ENCODE measurements around the gene HSPA1A. TPM values are rescaled to one million over a fixed set of nuclear protein-coding genes. Genes with fewer than 3 reads are reported as not detected.

HSPA1A gene
- 100 to 1,000 TPM in 2 of 8 experiments, 10 to 100 TPM in 6; 29.3 to 514 (median 92.4) TPM for total RNA-seq

DNA sequence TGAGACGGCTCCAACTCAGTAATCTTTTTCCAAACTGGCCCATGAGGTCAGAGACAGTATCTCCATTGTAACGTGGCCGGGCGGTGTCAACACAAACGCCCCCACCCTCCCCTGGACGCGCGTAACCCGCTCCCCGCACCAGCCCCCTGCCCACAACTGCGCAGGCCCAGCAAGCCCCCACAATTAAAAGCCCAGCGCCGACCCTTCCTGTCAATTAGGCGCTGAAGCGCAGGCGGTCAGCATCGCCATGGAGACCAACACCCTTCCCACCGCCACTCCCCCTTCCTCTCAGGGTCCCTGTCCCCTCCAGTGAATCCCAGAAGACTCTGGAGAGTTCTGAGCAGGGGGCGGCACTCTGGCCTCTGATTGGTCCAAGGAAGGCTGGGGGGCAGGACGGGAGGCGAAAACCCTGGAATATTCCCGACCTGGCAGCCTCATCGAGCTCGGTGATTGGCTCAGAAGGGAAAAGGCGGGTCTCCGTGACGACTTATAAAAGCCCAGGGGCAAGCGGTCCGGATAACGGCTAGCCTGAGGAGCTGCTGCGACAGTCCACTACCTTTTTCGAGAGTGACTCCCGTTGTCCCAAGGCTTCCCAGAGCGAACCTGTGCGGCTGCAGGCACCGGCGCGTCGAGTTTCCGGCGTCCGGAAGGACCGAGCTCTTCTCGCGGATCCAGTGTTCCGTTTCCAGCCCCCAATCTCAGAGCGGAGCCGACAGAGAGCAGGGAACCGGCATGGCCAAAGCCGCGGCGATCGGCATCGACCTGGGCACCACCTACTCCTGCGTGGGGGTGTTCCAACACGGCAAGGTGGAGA lies at the start of gene HSPA1A, which contains the start of gene HSPA1L:
TSS of gene HSPA1A (plus strand) at position 519 of the 814 bp plus-strand sequence. CDS start at position 733, 214 bp downstream.
TSS of gene HSPA1L (minus strand) at position 259 of the 814 bp plus-strand sequence. CDS start 3,311 bp downstream, outside the sequence.
- ATAC-seq (replicated peaks in 6 of 8): peak; percentile 54 to 83 (median 76)
- Histone ChIP-seq H3K4me3 (peak within 1 kb of the TSS; percentile 41 to 57 (median 50)), H3K27ac (peak within 1 kb of the TSS; percentile 83 to 92), H3K4me1 (replicated peaks in 1 of 2) (peaks cover 10 to 38% of the 10 kb centered on the region in 2 donors)
- 0% methylated on average over 2 of the region's 56 CpGs; no CpG with 5 or more reads in 9 of the 10 experiments for WGBS, 10 experiments
- in situ Hi-C loops (cut with MboI; ENCODE audit: low pct_unique_long_range_greater_than_20kb in 2 of 9, low sequenced_read_pairs in 9 of 9, unreplicated experiment in 9 of 9): no loop called here

DNA sequence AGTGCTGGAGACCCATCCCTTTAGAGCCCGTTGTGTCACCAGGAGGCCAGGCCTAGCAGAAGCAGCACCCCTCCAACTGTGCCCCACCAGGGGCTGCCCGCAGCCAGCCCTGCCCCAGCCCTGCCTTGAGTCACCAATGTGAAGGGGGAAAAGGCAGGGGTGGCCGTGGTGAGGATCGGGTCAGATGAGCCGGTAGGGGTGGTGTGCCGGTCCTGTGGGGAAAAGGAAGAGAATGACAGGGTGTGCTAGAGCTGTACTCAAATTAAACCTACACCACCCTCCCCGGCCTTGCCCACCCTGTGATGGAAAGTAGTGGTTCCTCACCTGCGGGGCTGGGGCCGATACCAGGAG lies 49.8 kb upstream of the HSPA1A start:
- no peak for ATAC-seq (replicated peaks in 6 of 8)
- H3K4me3 ChIP-seq: no peak overlapping the region
- peaks cover 17 to 29% of the 10 kb centered on the region in 2 donors for H3K4me1 ChIP-seq (replicated peaks in 1 of 2)
- 20 to 93% (median 82%) methylated on average over 1 to 4 of the region's 9 CpGs; no CpG with 5 or more reads in 6 of the 10 experiments for WGBS, 10 experiments
- H3K27ac ChIP-seq: no peak overlapping the region
- in situ Hi-C loops (cut with MboI; ENCODE audit: low pct_unique_long_range_greater_than_20kb in 2 of 9, low sequenced_read_pairs in 9 of 9, unreplicated experiment in 9 of 9): no loop called here

DNA sequence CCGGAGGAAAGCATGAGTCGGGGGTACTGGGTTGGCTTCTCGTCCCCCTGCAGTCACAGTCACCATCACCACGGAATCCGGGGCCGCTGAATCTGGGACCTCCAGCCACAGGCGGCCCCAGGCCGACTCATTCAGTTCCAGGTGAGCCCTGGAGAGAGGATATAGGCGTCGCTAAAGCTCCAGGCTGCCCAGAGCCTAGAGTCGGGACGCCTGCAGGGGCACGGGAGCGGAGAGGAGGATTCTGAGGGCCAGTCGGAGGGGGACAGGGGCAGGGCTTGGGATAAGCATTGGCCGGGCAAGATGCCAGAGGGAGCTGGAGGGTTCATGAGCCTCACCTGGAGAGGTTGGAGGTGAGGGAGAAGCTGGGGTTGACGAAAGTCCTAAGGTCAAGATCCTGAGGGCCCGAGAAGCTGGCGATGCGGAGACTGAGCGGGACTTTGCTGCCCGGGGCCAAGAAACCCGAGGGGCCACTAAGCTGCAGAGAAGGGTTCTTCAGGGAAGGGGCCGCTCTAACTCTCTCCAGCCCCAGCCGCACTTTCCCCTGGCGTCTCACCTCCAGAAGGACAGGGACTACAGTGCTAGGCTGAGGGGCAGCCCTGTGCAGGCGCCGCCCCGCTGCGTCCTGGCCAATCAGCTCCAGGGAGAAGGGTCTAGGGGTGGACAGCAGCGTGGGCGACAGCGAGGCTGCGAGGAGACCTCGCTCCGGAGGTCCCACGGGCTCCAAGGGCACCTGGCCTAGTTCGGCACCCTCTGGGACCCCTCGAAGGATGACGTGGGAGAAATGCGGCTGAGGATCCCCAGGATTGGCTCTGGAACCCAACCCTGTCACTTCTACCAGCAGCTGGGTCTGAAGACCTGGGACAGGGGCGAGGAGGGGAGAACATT lies 49.2 kb upstream of the HSPA1A start:
- in situ Hi-C loops (cut with MboI; ENCODE audit: low pct_unique_long_range_greater_than_20kb in 2 of 9, low sequenced_read_pairs in 9 of 9, unreplicated experiment in 9 of 9): no loop called here
- 7 to 67% (median 45%) methylated on average over 1 to 9 of the region's 42 CpGs; no CpG with 5 or more reads in 5 of the 10 experiments for WGBS, 10 experiments
- peak; percentile 3 to 57 (median 41) for ATAC-seq (replicated peaks in 6 of 8)
- peak overlapping the region in 1 of 2 donors; percentile 20 for H3K27ac ChIP-seq
- peaks cover 17 to 29% of the 10 kb centered on the region in 2 donors for H3K4me1 ChIP-seq (replicated peaks in 1 of 2)
- peak overlapping the region in 2 of 5 donors; percentile 6 to 21 for H3K4me3 ChIP-seq

DNA sequence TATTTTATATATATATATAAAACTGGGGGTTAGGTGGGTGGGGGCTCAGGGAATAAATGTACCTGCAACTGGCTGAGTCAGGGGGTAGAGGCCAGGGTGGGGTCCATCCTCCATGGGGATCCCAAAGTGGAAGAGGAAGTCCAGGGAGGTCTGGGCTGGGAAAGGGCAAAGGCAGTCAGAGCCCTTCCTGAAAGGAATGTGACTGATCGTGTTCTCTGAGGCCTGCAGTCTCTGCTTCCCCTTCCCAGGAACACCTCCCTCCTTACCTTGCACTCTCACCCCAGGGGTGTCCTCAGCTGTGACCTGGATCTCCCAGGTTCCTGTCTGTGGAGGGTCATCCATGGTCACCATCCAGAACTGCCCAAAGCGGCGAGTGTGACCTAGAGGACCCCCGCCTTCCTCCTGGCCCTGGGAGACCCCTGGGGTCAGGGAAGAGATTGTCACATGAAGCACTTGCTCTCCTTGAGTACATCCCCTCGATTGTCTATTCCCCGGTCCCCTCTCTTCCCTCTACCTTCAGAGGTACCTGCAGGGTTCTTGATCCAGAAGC lies 48.2 kb upstream of the HSPA1A start:
- WGBS, 10 experiments: 80 to 100% (median 100%) methylated on average over 1 to 4 of the region's 6 CpGs; no CpG with 5 or more reads in 5 of the 10 experiments
- Histone ChIP-seq H3K4me3 (no peak overlapping the region), H3K4me1 (replicated peaks in 1 of 2) (peaks cover 17 to 29% of the 10 kb centered on the region in 2 donors), H3K27ac (no peak overlapping the region)
- no peak for ATAC-seq (replicated peaks in 6 of 8)
- in situ Hi-C loops (cut with MboI; ENCODE audit: low pct_unique_long_range_greater_than_20kb in 2 of 9, low sequenced_read_pairs in 9 of 9, unreplicated experiment in 9 of 9): no loop called here

DNA sequence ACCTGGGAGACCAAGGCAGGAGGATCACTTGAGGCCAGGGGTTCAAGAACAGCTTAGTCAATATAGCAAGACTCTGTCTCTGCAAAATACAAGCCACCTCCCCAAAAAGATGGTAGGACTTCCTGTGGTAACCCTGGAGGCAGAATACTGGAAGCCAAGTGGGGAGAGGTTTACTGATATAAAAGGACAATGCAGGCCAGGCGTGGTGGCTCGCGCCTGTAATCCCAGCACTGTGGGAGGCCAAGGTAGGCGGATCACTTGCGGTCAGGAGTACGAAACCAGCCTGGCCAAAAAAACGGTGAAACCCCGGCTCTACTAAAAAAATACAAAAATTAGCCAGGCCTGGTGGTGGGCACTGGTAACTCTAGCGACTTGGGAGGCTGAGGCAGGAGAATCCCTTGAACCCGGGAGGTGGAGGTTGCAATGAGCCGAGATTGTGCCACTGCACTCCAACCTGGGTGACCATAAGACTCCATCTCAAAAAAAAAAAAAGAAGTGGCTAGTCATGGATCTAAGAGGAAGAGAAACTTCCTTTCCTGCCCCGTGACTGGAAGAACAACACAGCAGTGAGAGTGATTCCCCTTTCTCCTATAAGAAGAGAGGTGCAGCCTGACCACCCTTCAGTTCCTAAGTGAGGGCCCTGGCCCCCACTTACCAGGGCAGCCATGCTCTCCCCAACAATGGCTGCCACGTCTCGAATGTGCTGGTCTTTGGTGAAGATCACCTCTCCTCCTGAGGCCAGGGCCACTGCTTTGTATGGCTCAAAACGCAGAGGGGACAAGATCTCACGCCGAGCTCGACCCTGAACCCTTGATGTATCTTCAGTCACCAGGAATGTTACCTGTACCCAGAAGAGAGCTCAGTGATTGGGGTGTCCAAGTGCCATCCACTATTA lies 46.7 kb upstream of the HSPA1A start:
- H3K27ac ChIP-seq: no peak overlapping the region
- in situ Hi-C loops (cut with MboI; ENCODE audit: low pct_unique_long_range_greater_than_20kb in 2 of 9, low sequenced_read_pairs in 9 of 9, unreplicated experiment in 9 of 9): no loop called here

DNA sequence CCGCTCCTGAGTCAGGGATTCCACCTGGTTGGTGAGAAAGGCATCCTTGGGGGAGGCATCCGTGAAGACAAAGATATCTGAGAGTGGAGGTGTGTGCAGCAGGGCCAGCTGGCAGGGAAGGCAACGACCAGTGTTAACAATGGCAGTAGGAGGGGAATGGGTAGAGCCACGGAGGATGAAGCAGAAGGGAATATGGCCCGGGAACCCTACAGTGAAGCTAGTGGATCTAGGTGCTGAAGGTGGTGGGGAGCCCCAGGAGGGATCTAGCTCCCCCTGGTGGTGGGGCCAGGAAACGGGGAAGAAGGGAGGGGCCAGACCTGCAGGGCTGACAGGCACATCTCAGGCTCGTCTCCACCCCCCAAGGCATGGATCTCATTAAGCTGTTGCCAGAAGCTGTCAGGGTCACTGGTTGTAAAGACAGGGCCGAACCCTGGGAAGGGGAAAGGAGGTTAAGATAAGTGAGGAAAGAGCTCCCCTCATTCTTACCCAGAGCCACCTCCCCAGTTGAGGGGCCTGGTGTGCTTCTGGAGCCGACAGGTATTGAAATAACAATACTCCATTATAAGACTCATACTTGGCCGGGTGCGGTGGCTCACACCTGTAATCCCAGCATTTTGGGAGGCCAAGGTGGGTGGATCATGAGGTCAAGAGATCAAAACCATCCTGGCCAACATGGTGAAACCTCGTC lies 45.5 kb upstream of the HSPA1A start:
- ATAC-seq (replicated peaks in 6 of 8): peak in 3 of 8 experiments; percentile 48 to 64 (median 61)
- H3K27ac ChIP-seq: no peak overlapping the region
- 57 to 100% (median 80%) methylated on average over 1 to 6 of the region's 12 CpGs; no CpG with 5 or more reads in 1 of the 10 experiments for WGBS, 10 experiments
- no peak overlapping the region for H3K4me3 ChIP-seq
- H3K4me1 ChIP-seq (replicated peaks in 1 of 2): peaks cover 4 to 10% of the 10 kb centered on the region in 2 donors
- in situ Hi-C loops (cut with MboI; ENCODE audit: low pct_unique_long_range_greater_than_20kb in 2 of 9, low sequenced_read_pairs in 9 of 9, unreplicated experiment in 9 of 9): no loop called here

More for the DNA sequence above, 46.7 kb upstream of the HSPA1A start:
- WGBS, 10 experiments: 60 to 100% (median 94%) methylated on average over 1 to 11 of the region's 18 CpGs; no CpG with 5 or more reads in 1 of the 10 experiments
- H3K4me1 ChIP-seq (replicated peaks in 1 of 2): peaks cover 11 to 19% of the 10 kb centered on the region in 2 donors
- no peak for ATAC-seq (replicated peaks in 6 of 8)
- H3K4me3 ChIP-seq: no peak overlapping the region

DNA sequence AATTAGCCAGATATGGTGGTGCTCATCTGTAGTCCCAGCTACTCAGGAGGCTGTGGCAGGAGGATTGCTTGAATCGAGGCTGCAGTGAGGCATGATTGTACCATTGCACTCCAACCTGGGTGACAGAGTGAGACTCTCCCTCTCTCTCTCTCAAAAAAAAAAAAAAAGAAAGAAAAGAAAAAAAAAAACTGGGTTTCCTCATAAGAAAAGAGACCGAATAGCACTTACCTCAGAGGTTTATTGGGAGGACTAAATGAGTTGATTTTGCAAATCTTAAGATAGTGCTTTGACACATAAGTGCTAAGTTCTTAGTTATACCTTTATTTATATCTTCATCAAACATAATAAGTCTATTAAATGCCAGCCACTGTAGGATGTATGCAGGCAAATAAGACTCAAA lies 44.5 kb upstream of the HSPA1A start:
- in situ Hi-C loops (cut with MboI; ENCODE audit: low pct_unique_long_range_greater_than_20kb in 2 of 9, low sequenced_read_pairs in 9 of 9, unreplicated experiment in 9 of 9): no loop called here
- no peak overlapping the region for H3K4me3 ChIP-seq
- WGBS, 10 experiments: 57 to 100% (median 83%) methylated on average over 1 to 2 of the region's 2 CpGs; no CpG with 5 or more reads in 2 of the 10 experiments
- no peak for ATAC-seq (replicated peaks in 6 of 8)
- H3K27ac ChIP-seq: no peak overlapping the region
- peaks cover 4 to 9% of the 10 kb centered on the region in 2 donors for H3K4me1 ChIP-seq (replicated peaks in 1 of 2)

DNA sequence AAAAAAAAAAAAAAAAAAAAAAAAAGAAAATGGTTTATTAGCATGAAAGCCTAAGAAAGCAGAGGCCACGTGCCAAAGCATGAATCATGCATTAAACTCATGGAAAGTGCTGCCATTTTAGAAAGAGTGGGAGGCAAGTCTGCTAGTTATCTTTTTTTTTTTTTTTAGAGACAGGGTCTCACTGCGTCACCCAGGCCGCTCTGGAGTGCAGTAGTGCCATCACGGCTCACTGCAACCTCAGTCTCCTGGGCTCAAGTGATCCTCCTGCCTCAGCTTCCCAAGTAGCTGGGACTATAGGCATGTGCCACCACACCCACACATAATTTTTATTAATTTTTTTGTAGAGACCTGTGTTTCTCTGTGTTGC lies 43.4 kb upstream of the HSPA1A start:
- Histone ChIP-seq H3K4me1 (replicated peaks in 1 of 2) (peaks cover 5 to 7% of the 10 kb centered on the region in 2 donors), H3K4me3 (no peak overlapping the region), H3K27ac (no peak overlapping the region)
- no peak for ATAC-seq (replicated peaks in 6 of 8)
- WGBS, 10 experiments: 33 to 90% (median 65%) methylated on average over 1 to 4 of the region's 4 CpGs; no CpG with 5 or more reads in 4 of the 10 experiments
- in situ Hi-C loops (cut with MboI; ENCODE audit: low pct_unique_long_range_greater_than_20kb in 2 of 9, low sequenced_read_pairs in 9 of 9, unreplicated experiment in 9 of 9): no loop called here

DNA sequence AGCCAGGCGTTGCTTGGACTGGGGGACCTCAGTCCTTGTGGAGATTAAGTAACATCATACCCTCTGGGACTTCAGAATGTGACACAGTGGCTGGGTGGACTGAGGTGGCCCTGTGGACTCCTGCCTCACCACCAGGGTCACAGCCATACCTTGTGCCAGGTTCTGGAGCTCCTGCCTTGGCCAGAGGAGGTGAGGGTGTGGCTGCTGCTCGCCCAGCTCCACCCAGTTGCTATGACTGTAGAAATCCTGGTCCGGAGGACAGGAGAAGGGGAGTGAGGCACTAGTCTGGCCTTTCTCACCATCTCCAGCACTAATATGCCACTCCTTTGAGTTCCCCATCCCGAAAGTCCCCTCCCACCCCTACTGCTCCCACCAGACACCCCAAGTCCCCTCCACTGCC lies 40.2 kb upstream of the HSPA1A start:
- in situ Hi-C loops (cut with MboI; ENCODE audit: low pct_unique_long_range_greater_than_20kb in 2 of 9, low sequenced_read_pairs in 9 of 9, unreplicated experiment in 9 of 9): no loop called here
- Histone ChIP-seq H3K4me3 (no peak overlapping the region), H3K27ac (no peak overlapping the region), H3K4me1 (replicated peaks in 1 of 2) (peaks cover 13 to 17% of the 10 kb centered on the region in 2 donors)
- ATAC-seq (replicated peaks in 6 of 8): peak in 3 of 8 experiments; percentile 5 to 23 (median 12)
- WGBS, 10 experiments: 20 to 33% (median 20%) methylated on average over 1 to 3 of the region's 4 CpGs; no CpG with 5 or more reads in 7 of the 10 experiments

DNA sequence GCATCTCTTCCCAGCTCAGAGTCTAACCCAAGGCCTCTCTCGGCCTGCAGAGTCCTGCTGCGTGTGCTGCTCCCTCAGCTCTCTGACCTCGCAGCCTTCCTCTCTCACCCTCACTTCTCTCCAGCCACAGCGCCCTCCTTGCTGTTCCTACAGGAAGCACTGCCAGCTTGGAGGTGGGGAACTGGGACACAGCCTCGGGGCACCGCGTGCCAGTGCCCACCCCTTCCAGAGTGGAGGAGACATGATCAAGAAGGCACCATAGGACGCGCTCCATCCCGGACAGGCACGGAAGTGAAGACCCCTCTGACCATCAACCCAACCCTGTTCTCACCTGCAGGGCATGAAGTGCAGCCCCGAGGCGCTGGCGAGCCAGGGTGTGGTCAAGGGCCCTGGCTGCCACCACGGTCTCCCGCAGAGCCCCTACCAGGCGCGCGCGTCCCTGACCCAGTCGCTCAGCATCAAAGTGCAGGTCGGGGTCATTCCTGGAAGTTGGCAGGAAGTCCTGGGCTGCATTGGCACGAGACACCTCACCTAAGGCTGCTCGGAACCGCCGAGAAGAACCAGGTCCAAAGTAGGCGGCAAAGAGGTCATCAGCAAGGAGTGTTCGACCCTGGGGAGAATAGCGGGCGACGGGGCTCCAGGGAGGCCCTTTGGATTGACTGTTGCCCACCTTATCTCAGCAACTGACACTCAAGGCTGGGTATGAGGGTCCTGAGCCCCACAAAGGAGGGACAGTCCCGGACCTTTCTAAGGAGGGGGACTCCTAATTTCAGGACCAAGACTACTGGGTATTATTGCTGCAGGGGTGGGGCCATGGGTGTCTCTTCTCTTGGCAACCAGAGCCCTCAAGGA lies 39.5 kb upstream of the HSPA1A start:
- in situ Hi-C loops (cut with MboI; ENCODE audit: low pct_unique_long_range_greater_than_20kb in 2 of 9, low sequenced_read_pairs in 9 of 9, unreplicated experiment in 9 of 9): no loop called here
- 20 to 100% (median 90%) methylated on average over 1 to 9 of the region's 32 CpGs; no CpG with 5 or more reads in 5 of the 10 experiments for WGBS, 10 experiments
- Histone ChIP-seq H3K4me1 (replicated peaks in 1 of 2) (peaks cover 13 to 17% of the 10 kb centered on the region in 2 donors), H3K27ac (peak overlapping the region in 1 of 2 donors; percentile 25), H3K4me3 (no peak overlapping the region)
- ATAC-seq (replicated peaks in 6 of 8): peak in 1 of 8 experiments; percentile 2
